Measurements from ENCODE around the gene STMND1. TPM values are rescaled to one million over a fixed set of nuclear protein-coding genes. Genes with fewer than 3 reads are reported as not detected.
A peak's percentile ranks its signal among the peaks of the same experiment; 100 is the strongest.

The STMND1 gene
- total and polyA plus RNA-seq, 4 donors: 0.05 TPM; not detected in 3

- DNase-seq (ENCODE audit: low spot score): no peak
- WGBS: 21% methylated on average over 5 of the region's 5 CpGs
- Histone ChIP-seq H3K9ac (ENCODE audit: low read depth in 1 of 2, low read length in 2 of 2) (no peak overlapping the region), H3K9me3 (ENCODE audit: control insufficient read depth in 4 of 4, low read length in 3 of 4) (peaks cover 0 to 5% (median 0%) of the 10 kb centered on the region in 4 donors), H3K4me1 (ENCODE audit: control insufficient read depth in 4 of 4, insufficient read depth in 4 of 4, low read length in 3 of 4) (peaks cover 0 to 5% (median 3%) of the 10 kb centered on the region in 4 donors), H3K27me3 (ENCODE audit: control insufficient read depth in 4 of 4, insufficient read depth in 4 of 4, low read length in 3 of 4) (no peaks in the 10 kb centered on the region), H3K4me3 (ENCODE audit: low read depth in 1 of 3, low read length in 3 of 3) (no peak overlapping the region), H3K27ac (ENCODE audit: low read depth in 1 of 2, low read length in 2 of 2) (peak overlapping the region in 1 of 2 donors; percentile 42), H3K36me3 (ENCODE audit: control insufficient read depth in 4 of 4, insufficient read depth in 3 of 4, low read depth in 1 of 4, low read length in 3 of 4) (no peaks in the 10 kb centered on the region)
- TF ChIP-seq NR2F2 (IDR thresholded peaks at IDR 0.05) (no peak), REST (IDR thresholded peaks at IDR 0.05) (no peak), JUND (IDR thresholded peaks at IDR 0.05) (peak; percentile 65 to 67), FOXA1 (IDR thresholded peaks at IDR 0.05) (no peak), ATF3 (IDR thresholded peaks at IDR 0.05) (peak; percentile 57), HNF4A (conservative IDR thresholded peaks at IDR 0.05) (peak; percentile 77 to 83), EGR1 (IDR thresholded peaks at IDR 0.05; ENCODE audit: low read depth in 2 of 2) (peak in 1 of 2 donors; percentile 41), SP1 (IDR thresholded peaks at IDR 0.05) (peak; percentile 92), HNF4G (IDR thresholded peaks at IDR 0.05) (no peak), MAX (IDR thresholded peaks at IDR 0.05) (peak; percentile 73), ZBTB33 (IDR thresholded peaks at IDR 0.05) (peak; percentile 60), TAF1 (conservative IDR thresholded peaks at IDR 0.05) (no peak), GABPA (IDR thresholded peaks at IDR 0.05 in 1 of 2, conservative IDR thresholded peaks at IDR 0.05 in 1 of 2) (peak in 1 of 2 donors; percentile 38), FOXA2 (IDR thresholded peaks at IDR 0.05) (peak; percentile 75), RXRA (IDR thresholded peaks at IDR 0.05) (peak; percentile 81 to 90), CTCF (IDR thresholded peaks at IDR 0.05; ENCODE audit: low read depth, low read length, missing input control) (no peak), RAD21 (IDR thresholded peaks at IDR 0.05) (peak; percentile 54 to 56), YY1 (IDR thresholded peaks at IDR 0.05) (peak; percentile 73)
Measured at GRCh38 chr6:17159240-17159639, 57.4 kb downstream of the STMND1 start.
